ENCODE data around the gene RAB3GAP1. TPM values are rescaled to one million over a fixed set of nuclear protein-coding genes. Genes with fewer than 3 reads are reported as not detected.

The RAB3GAP1 gene
- polyA plus RNA-seq, 1 of the 3 experiments (the other 2 are of a cell fraction) = 10.9 TPM

DNA sequence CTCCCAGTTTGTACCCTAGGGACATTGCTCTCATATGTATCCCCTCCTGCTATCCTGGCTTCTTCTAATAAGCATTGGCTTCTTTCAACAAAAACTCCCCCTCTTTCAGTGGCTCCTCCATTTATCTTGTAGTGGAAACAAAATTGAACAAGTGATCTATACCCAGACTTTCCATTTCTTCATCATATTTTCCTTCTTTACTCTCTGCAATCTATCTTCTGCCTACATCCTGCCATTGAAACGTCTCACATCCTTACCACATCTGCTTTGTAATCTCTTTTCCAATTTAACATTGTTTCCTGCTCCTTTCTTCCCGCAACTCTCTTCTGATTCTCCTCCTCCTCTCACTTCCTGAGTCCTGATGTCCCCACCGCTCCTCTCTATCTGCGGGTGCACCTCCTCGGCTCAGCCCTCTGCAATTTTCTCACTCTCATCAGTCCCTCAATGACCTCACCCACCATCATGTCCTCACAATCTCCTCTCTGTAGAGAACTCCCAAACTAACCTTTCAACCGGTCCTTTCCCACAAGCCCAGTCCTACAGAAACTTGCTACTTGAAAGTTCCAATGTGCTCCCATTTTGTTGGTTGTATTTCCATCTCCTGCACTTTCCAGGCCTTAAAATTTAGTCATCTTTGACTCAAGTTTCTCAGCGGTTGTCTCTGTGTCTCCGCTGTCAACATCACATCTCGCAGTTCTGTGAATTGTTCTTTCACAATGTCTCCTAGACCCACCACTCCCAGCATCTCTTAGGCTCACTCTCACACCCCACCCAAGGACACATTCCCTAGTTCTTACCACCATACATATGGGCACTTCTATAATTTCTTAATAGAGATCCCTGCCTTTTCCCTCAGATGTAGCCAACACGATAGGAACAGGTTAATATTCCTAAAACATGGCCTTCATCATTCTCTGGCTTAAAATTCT, 28.9 kb upstream of the RAB3GAP1 start:
- Histone ChIP-seq H3K27ac (ENCODE audit: low read depth in 2 of 2, low read length in 1 of 2) (no peak overlapping the region), H3K27me3 (ENCODE audit: insufficient read depth) (no peaks in the 10 kb centered on the region), H3K9me3 (no peaks in the 10 kb centered on the region), H3K4me1 (ENCODE audit: control insufficient read depth in 1 of 2, insufficient read depth in 2 of 2, low read depth in 1 of 2, low read length in 1 of 2) (no peaks in the 10 kb centered on the region), H4K20me1 (ENCODE audit: insufficient read depth) (no peaks in the 10 kb centered on the region), H3K9ac (no peak overlapping the region), H3K9me2 (no peaks in the 10 kb centered on the region), H3K79me2 (ENCODE audit: insufficient read depth) (no peaks in the 10 kb centered on the region), H3F3A (replicated peaks; ENCODE audit: insufficient read depth) (no peaks in the 10 kb centered on the region), H3K4me3 (ENCODE audit: low read depth in 2 of 2, low read length in 1 of 2) (no peak overlapping the region), H2AFZ (ENCODE audit: low read depth) (no peak overlapping the region), H3K36me3 (replicated peaks in 1 of 2; ENCODE audit: control insufficient read depth in 1 of 2, insufficient read depth in 2 of 2, low read length in 1 of 2) (no peaks in the 10 kb centered on the region), H3K4me2 (no peak overlapping the region)
- TF ChIP-seq, protein P1, sequence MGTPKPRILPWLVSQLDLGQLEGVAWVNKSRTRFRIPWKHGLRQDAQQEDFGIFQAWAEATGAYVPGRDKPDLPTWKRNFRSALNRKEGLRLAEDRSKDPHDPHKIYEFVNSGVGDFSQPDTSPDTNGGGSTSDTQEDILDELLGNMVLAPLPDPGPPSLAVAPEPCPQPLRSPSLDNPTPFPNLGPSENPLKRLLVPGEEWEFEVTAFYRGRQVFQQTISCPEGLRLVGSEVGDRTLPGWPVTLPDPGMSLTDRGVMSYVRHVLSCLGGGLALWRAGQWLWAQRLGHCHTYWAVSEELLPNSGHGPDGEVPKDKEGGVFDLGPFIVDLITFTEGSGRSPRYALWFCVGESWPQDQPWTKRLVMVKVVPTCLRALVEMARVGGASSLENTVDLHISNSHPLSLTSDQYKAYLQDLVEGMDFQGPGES (IDR thresholded peaks at IDR 0.05; ENCODE audit: low read depth, low read length) = no peak
- no peak for TF ChIP-seq TAF1 (IDR thresholded peaks at IDR 0.05; ENCODE audit: borderline replicate concordance, low read depth, low read length)
- TF ChIP-seq NRF1 (IDR thresholded peaks at IDR 0.05; ENCODE audit: low read depth, low read length) = no peak
- TF ChIP-seq RCOR1 (IDR thresholded peaks at IDR 0.05; ENCODE audit: low read length) = no peak
- no peak for TF ChIP-seq RFX5 (IDR thresholded peaks at IDR 0.05; ENCODE audit: low read length)
- TF ChIP-seq GABPA (IDR thresholded peaks at IDR 0.05; ENCODE audit: low read depth) = no peak
- TF ChIP-seq SIN3A (IDR thresholded peaks at IDR 0.05; ENCODE audit: borderline replicate concordance, low read depth, low read length) = no peak
- no peak for TF ChIP-seq RXRA (IDR thresholded peaks at IDR 0.05; ENCODE audit: borderline replicate concordance, low read depth)
- TF ChIP-seq, protein P2, sequence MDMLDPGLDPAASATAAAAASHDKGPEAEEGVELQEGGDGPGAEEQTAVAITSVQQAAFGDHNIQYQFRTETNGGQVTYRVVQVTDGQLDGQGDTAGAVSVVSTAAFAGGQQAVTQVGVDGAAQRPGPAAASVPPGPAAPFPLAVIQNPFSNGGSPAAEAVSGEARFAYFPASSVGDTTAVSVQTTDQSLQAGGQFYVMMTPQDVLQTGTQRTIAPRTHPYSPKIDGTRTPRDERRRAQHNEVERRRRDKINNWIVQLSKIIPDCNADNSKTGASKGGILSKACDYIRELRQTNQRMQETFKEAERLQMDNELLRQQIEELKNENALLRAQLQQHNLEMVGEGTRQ (IDR thresholded peaks at IDR 0.05; ENCODE audit: borderline replicate concordance, low read depth, low read length) = no peak
- TF ChIP-seq MXI1 (IDR thresholded peaks at IDR 0.05; ENCODE audit: low read depth, low read length) = no peak
- ChIA-PET POLR2A (interaction anchor here (0.6 kb wide), 1 partner anchor 95 kb away, joined by 3 read pairs; no protein-coding TSS in a partner anchor), CTCF (interaction anchor here (1.9 kb wide), 1 partner anchor 19 kb away, joined by 11 read pairs; no protein-coding TSS in a partner anchor)
- DNase-seq = no peak
- WGBS (ENCODE audit: low lambda C conversion rate) = 73% methylated on average over 10 of the region's 10 CpGs

DNA sequence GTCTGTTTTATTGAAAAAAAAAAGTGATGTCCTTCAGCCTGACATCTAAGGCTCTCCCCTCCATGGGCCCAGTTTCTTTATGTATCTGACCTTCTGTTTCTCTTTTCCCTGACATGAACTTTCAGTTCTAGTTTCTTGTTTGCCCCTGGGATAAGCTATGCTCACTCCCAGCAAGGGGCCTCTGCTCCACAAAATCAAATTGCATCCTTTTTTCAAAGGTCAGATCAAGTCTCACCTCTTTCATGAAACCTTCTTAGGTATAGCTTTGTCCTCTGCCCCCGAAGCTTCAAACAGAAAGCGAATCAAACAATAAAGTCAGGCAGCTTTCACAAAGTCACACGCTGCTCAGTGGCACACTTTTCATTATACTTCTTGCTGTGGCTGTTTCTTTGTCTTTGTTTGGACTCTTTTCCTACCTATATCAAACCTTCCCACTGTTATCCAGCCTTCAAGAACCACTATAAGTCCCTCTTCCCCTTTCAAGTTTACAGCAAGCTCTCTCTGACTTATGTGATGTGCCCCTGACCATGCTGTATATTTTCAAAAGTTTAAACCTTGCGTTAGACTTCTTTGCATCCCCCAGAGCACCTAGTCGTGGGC, 28.1 kb upstream of the RAB3GAP1 start:
- ChIA-PET POLR2A (interaction anchor here (0.6 kb wide), 1 partner anchor 95 kb away, joined by 3 read pairs; no protein-coding TSS in a partner anchor), CTCF (interaction anchor here (0.7 kb wide), 1 partner anchor 19 kb away, joined by 3 read pairs; no protein-coding TSS in a partner anchor)
- Histone ChIP-seq H3K36me3 (replicated peaks in 1 of 2; ENCODE audit: control insufficient read depth in 1 of 2, insufficient read depth in 2 of 2, low read length in 1 of 2) (no peaks in the 10 kb centered on the region), H3K27me3 (ENCODE audit: insufficient read depth) (no peaks in the 10 kb centered on the region), H2AFZ (ENCODE audit: low read depth) (no peak overlapping the region), H3K9ac (no peak overlapping the region), H3K4me1 (ENCODE audit: control insufficient read depth in 1 of 2, insufficient read depth in 2 of 2, low read depth in 1 of 2, low read length in 1 of 2) (no peaks in the 10 kb centered on the region), H3K9me2 (no peaks in the 10 kb centered on the region), H4K20me1 (ENCODE audit: insufficient read depth) (no peaks in the 10 kb centered on the region), H3K27ac (ENCODE audit: low read depth in 2 of 2, low read length in 1 of 2) (no peak overlapping the region), H3K4me3 (ENCODE audit: low read depth in 2 of 2, low read length in 1 of 2) (no peak overlapping the region), H3K79me2 (ENCODE audit: insufficient read depth) (no peaks in the 10 kb centered on the region), H3F3A (replicated peaks; ENCODE audit: insufficient read depth) (no peaks in the 10 kb centered on the region), H3K9me3 (no peaks in the 10 kb centered on the region), H3K4me2 (no peak overlapping the region)
- 56% methylated on average over 5 of the region's 5 CpGs for WGBS (ENCODE audit: low lambda C conversion rate)
- no peak for DNase-seq
- no peak for TF ChIP-seq YY1 (IDR thresholded peaks at IDR 0.05; ENCODE audit: low read depth)
- TF ChIP-seq, protein P3, sequence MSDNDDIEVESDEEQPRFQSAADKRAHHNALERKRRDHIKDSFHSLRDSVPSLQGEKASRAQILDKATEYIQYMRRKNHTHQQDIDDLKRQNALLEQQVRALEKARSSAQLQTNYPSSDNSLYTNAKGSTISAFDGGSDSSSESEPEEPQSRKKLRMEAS (IDR thresholded peaks at IDR 0.05; ENCODE audit: low read depth) = no peak

Measured in SK-N-SH (cell line).